ENCODE measurements around the gene AUH.

DNA sequence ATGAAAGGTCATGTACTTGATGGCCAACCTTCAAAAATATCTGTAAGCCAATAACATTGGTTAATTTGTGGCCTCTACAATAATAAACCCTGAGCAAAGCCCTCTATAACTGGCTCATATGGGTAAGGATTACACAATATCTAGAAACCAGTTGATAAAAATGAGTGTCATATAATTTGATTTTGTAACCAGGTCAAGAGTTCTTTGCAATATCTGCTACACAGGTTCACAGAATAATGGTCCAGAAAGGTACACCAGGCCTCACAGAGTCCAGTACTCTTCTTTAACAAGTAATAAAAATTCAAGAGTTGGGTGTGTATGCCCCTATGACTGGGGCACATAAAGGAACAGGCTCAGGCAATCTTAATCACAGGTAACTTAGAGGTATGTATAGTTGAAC lies 95.3 kb downstream of the AUH start:
- TF ChIP-seq RAD21 (IDR thresholded peaks at IDR 0.05; ENCODE audit: low read depth) (no peak), CEBPB (IDR thresholded peaks at IDR 0.05) (no peak), FOXM1 (IDR thresholded peaks at IDR 0.05; ENCODE audit: borderline replicate concordance, low read depth) (no peak)

All from Ishikawa (cell line).